GM23338 (cell line): ENCODE data around the gene APIP. TPM values are rescaled to one million over a fixed set of nuclear protein-coding genes. Genes with fewer than 3 reads are reported as not detected.

Source experiments
- ATAC-seq: fragments of 200-7000 bp; cut with Tn5 transposase; 3 replicates; pipeline ENCODE4 v1.9.1; 2020
- DNase-seq: peaks from one replicate; pipeline ENCODE4 v3.0.0-alpha.2; 2015; ENCODE audit warnings: low spot score
- H2AFZ ChIP-seq: fragments of 200-600 bp; sonication (generic); 2 replicates; pipeline ENCODE4 v1.8.0; 2016; ENCODE audit warnings: antibody characterized with exemption, mild to moderate bottlenecking, moderate library complexity
- H3F3A ChIP-seq: fragments of 200-600 bp; sonication (generic); replicated peaks from 2 replicates; pipeline ENCODE4 v1.8.0; 2017; ENCODE audit warnings: antibody characterized with exemption, mixed run types, low read depth
- H3K27ac ChIP-seq: fragments of 200-600 bp; sonication (generic); 2 replicates; pipeline ENCODE4 v1.6.1; 2016; ENCODE audit warnings: low read depth
- H3K27me3 ChIP-seq: fragments of 200-600 bp; sonication (generic); 2 replicates; pipeline ENCODE4 v1.8.0; 2016; ENCODE audit warnings: mild to moderate bottlenecking, mixed run types, moderate library complexity; ENCODE audit not compliant: insufficient read depth
- H3K36me3 ChIP-seq: fragments of 200-600 bp; sonication (generic); 2 replicates; pipeline ENCODE4 v1.8.0; 2016; ENCODE audit warnings: mild to moderate bottlenecking; ENCODE audit not compliant: insufficient read depth
- H3K4me1 ChIP-seq: fragments of 200-600 bp; sonication (generic); 2 replicates; pipeline ENCODE4 v1.8.0; 2016; ENCODE audit warnings: mild to moderate bottlenecking, moderate library complexity; ENCODE audit not compliant: insufficient read depth
- H3K4me2 ChIP-seq: fragments of 200-600 bp; sonication (generic); 2 replicates; pipeline ENCODE4 v1.7.1; 2017; ENCODE audit warnings: mixed run types
- H3K4me3 ChIP-seq: fragments of 200-600 bp; sonication (generic); 2 replicates; pipeline ENCODE4 v1.6.1; 2016; ENCODE audit warnings: mixed run types
- H3K79me2 ChIP-seq: fragments of 200-600 bp; sonication (generic); replicated peaks from 2 replicates; pipeline ENCODE4 v1.8.0; 2017; ENCODE audit warnings: mild to moderate bottlenecking; ENCODE audit not compliant: insufficient read depth
- H3K9me2 ChIP-seq: fragments of 200-600 bp; sonication (generic); 2 replicates; pipeline ENCODE4 v1.8.0; 2017; ENCODE audit not compliant: insufficient read depth
- H4K20me1 ChIP-seq: fragments of 200-600 bp; sonication (generic); replicated peaks from 2 replicates; pipeline ENCODE4 v1.8.0; 2017; ENCODE audit warnings: mild to moderate bottlenecking; ENCODE audit not compliant: insufficient read depth
- H3K27ac Mint-ChIP-seq: 2 replicates; pipeline ENCODE4 v1.8.0; 2020; ENCODE audit warnings: inconsistent platforms, mild to moderate bottlenecking, moderate library complexity, mixed read lengths
- H3K27me3 Mint-ChIP-seq: 3 replicates; pipeline ENCODE4 v1.8.0; 2022; ENCODE audit warnings: low read depth, mild to moderate bottlenecking, moderate library complexity, mixed read lengths, inconsistent platforms; ENCODE audit not compliant: insufficient read depth, poor library complexity
- H3K36me3 Mint-ChIP-seq: 3 replicates; pipeline ENCODE4 v1.8.0; 2021; ENCODE audit warnings: low read depth, mild to moderate bottlenecking, inconsistent platforms, moderate library complexity, mixed read lengths
- H3K4me1 Mint-ChIP-seq: 3 replicates; pipeline ENCODE4 v1.8.0; 2020; ENCODE audit warnings: mild to moderate bottlenecking, inconsistent platforms, mixed read lengths
- H3K4me3 Mint-ChIP-seq: 3 replicates; pipeline ENCODE4 v1.8.0; 2021; ENCODE audit warnings: moderate library complexity, mild to moderate bottlenecking, inconsistent platforms, mixed read lengths
- H3K9me3 Mint-ChIP-seq: 3 replicates; pipeline ENCODE4 v1.8.0; 2020; ENCODE audit warnings: moderate library complexity, mild to moderate bottlenecking, inconsistent platforms, mixed read lengths
- CTCF ChIP-seq, 2 experiments: fragments of 200-600 bp in 1 of 2; sonication (generic) in 1 of 2; conservative IDR thresholded peaks; 2 replicates each; pipeline versions ENCODE4 v1.5.1 to v1.6.1; 2016 to 2017; ENCODE audit warnings: antibody characterized with exemption in 2 of 2, low read depth in 2 of 2, mild to moderate bottlenecking in 2 of 2, moderate library complexity in 1 of 2
- ETS1 ChIP-seq: IDR thresholded peaks from 2 replicates; pipeline ENCODE4 v1.6.1; 2016; ENCODE audit warnings: antibody characterized with exemption
- EZH2phosphoT487 ChIP-seq: fragments of 200-600 bp; sonication (generic); IDR thresholded peaks from one replicate; pipeline ENCODE4 v1.8.1; 2018; ENCODE audit warnings: antibody characterized with exemption; ENCODE audit not compliant: unreplicated experiment
- JUNB ChIP-seq: IDR thresholded peaks from one replicate; pipeline ENCODE4 v1.6.1; 2016; ENCODE audit warnings: antibody characterized with exemption; ENCODE audit not compliant: unreplicated experiment
- NANOG ChIP-seq: IDR thresholded peaks from 2 replicates; pipeline ENCODE4 v1.6.1; 2016; ENCODE audit warnings: antibody characterized with exemption, borderline replicate concordance
- ZNF114 ChIP-seq: fragments of 250-450 bp; sonication (Bioruptor Pico); IDR thresholded peaks from 2 replicates; pipeline ENCODE4 v1.5.0; 2020; ENCODE audit warnings: mild to moderate bottlenecking, moderate library complexity
- ZNF331 ChIP-seq: fragments of 250-450 bp; sonication (Bioruptor Pico); IDR thresholded peaks from 2 replicates; pipeline ENCODE4 v1.5.0; 2020; ENCODE audit warnings: low read depth, mild to moderate bottlenecking, moderate library complexity
- ZNF462 ChIP-seq: fragments of 250-450 bp; sonication (Bioruptor Pico); IDR thresholded peaks from 2 replicates; pipeline ENCODE4 v1.5.0; 2020; ENCODE audit warnings: mild to moderate bottlenecking, moderate library complexity
- polyA plus RNA-seq: library from polyadenylated mRNA; unstranded; fragments of >200 nt; fragmentation: Nextera tagmentation; extraction: Ambion mirVana; gene quantifications from 2 replicates; pipeline ENCODE4 v1.2.1, GENCODE V29; 2016
- total RNA-seq: library from RNA; depleted of rRNA; stranded (reverse); fragments of >200 nt; shearing (Covaris generic); gene quantifications from 2 replicates; pipeline ENCODE4 v1.2.3, GENCODE V29; 2014

Gene APIP
- total and polyA plus RNA-seq, 2 experiments from 2014 or later = 35.7 to 50.3 TPM

- no peak overlapping the region for H3K4me2 ChIP-seq
- H3K4me1 Mint-ChIP-seq = peaks cover 24% of the 10 kb centered on the region
- no peaks in the 10 kb centered on the region for H3F3A ChIP-seq
- H3K36me3 Mint-ChIP-seq = no peaks in the 10 kb centered on the region
- H4K20me1 ChIP-seq = peaks cover 14% of the 10 kb centered on the region; the same call in 1 of the 2 replicates
- H3K36me3 ChIP-seq = no peaks in the 10 kb centered on the region
- peaks cover 94% of the 10 kb centered on the region for H3K79me2 ChIP-seq
- H3K27ac Mint-ChIP-seq = no peak overlapping the region
- no peak overlapping the region for H3K4me3 ChIP-seq
- H3K9me2 ChIP-seq = no peaks in the 10 kb centered on the region
- peaks cover 14% of the 10 kb centered on the region for H3K4me1 ChIP-seq
- H3K9me3 Mint-ChIP-seq = no peaks in the 10 kb centered on the region
- ATAC-seq (no peak), DNase-seq (no peak)
- no peak overlapping the region for H2AFZ ChIP-seq
- H3K27me3 Mint-ChIP-seq = peaks cover 4% of the 10 kb centered on the region
- TF ChIP-seq EZH2phosphoT487 (no peak), CTCF (conservative IDR thresholded peaks at IDR 0.05; ENCODE audit: low read depth in 2 of 2) (no peak), JUNB (no peak), NANOG (no peak), ZNF114 (CRISPR knock-in tag) (no peak), ETS1 (no peak), ZNF462 (CRISPR knock-in tag) (no peak), ZNF331 (no peak)
- no peaks in the 10 kb centered on the region for H3K27me3 ChIP-seq
- no peak overlapping the region for H3K4me3 Mint-ChIP-seq
- H3K27ac ChIP-seq = no peak overlapping the region
Observed at GRCh38 chr11:34926831-34927132, 10.6 kb upstream of the APIP start.
